Mammary epithelial cell (primary cell): ENCODE data around the gene KLC4.

Experiments
- EZH2 ChIP-seq: IDR thresholded peaks from 2 replicates; pipeline ENCODE4 v1.6.1; 2012; ENCODE audit warnings: low read length, inconsistent platforms, borderline replicate concordance
- TF ChIP-seq, protein P1 (sequence below), 2 donors: IDR thresholded peaks in 1 of 2; conservative IDR thresholded peaks in 1 of 2; 2 replicates each; pipeline ENCODE4 v1.5.1; 2011 to 2012; ENCODE audit warnings: inconsistent platforms in 2 of 2, low read length in 2 of 2, mild to moderate bottlenecking in 2 of 2, control low read depth in 1 of 2, low read depth in 1 of 2; ENCODE audit not compliant: insufficient read depth in 1 of 2; ENCODE audit errors: extremely low read depth in 1 of 2

GRCh38 chr6:43055966-43056365 lies 3.5 kb upstream of the KLC4 start:
- TF ChIP-seq, protein P1, sequence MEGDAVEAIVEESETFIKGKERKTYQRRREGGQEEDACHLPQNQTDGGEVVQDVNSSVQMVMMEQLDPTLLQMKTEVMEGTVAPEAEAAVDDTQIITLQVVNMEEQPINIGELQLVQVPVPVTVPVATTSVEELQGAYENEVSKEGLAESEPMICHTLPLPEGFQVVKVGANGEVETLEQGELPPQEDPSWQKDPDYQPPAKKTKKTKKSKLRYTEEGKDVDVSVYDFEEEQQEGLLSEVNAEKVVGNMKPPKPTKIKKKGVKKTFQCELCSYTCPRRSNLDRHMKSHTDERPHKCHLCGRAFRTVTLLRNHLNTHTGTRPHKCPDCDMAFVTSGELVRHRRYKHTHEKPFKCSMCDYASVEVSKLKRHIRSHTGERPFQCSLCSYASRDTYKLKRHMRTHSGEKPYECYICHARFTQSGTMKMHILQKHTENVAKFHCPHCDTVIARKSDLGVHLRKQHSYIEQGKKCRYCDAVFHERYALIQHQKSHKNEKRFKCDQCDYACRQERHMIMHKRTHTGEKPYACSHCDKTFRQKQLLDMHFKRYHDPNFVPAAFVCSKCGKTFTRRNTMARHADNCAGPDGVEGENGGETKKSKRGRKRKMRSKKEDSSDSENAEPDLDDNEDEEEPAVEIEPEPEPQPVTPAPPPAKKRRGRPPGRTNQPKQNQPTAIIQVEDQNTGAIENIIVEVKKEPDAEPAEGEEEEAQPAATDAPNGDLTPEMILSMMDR (conservative IDR thresholded peaks at IDR 0.05 in 1 of 2, IDR thresholded peaks at IDR 0.05 in 1 of 2; ENCODE audit: extremely low read depth in 1 of 2, insufficient read depth in 1 of 2, low read depth in 1 of 2, low read length in 2 of 2): no peak
- TF ChIP-seq EZH2: no peak
